ENCODE measurements around the gene NT5C3B.
"Not testable (repeated sequence)": the region's sequence is repeated elsewhere in the genome, so short reads cannot be mapped to it uniquely, and the experiment has no call there.

Gene NT5C3B

DNA sequence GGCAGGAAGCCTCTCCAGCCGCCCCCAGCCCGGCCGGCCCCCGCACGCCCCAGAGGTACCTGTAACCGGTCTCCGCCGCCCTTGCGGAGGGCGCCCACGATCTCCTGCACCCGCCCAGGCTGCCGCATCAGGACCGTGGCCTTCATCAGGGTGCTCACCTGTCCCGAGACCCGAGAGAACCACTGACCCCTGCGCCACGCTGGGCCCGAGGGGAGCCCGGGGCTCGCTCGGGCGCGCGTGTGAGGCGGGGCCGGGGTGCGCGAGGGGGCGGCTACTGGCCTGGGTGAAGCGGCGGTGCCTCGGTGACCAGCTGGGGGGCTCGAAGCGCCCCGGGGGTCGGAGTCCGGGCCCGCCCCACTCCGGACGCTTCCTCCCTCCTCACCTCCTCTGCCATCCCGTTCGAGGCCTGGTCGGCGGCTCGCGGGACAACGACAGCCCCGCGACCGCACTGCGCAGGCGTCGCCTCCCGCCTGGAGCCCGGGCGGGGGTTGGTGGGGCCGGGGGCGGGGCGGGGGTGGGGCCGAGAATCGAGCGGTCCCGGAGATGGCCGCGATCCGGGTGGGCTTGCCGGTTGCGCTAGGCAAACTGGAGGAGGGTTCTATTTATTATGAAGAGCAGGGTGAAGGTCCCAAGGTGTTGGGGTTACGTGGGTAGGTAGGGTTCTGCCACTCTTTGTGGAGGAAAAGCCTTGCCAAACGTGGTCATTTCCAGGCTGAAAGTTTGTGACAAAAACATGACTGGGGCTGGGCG lies at the start of gene NT5C3B:
Gene NT5C3B (minus strand): TSS at position 433 of the 750 bp plus-strand sequence. CDS start 39 bp downstream, at position 394.
- intact Hi-C loops (cut with micrococcal nuclease): no loop called here
- H3K36me3 Mint-ChIP-seq (ENCODE audit: low read depth): no peaks in the 10 kb centered on the region
- H3K27me3 Mint-ChIP-seq: peaks cover 35% of the 10 kb centered on the region
- H3K4me1 Mint-ChIP-seq (ENCODE audit: low read depth): peaks cover 7% of the 10 kb centered on the region
- H3K9me3 Mint-ChIP-seq: no peaks in the 10 kb centered on the region
- peak within 1 kb of the TSS; percentile 76 for H3K4me3 Mint-ChIP-seq
- peak within 1 kb of the TSS; percentile 22 for H3K27ac Mint-ChIP-seq

- intact Hi-C loops (cut with micrococcal nuclease): no loop called here
- no peaks in the 10 kb centered on the region for H3K9me3 Mint-ChIP-seq
- H3K4me3 Mint-ChIP-seq: no peak overlapping the region
- peaks cover 93% of the 10 kb centered on the region for H3K36me3 Mint-ChIP-seq (ENCODE audit: low read depth)
- no peaks in the 10 kb centered on the region for H3K27me3 Mint-ChIP-seq
- no peak overlapping the region for H3K27ac Mint-ChIP-seq
- peaks cover 23% of the 10 kb centered on the region for H3K4me1 Mint-ChIP-seq (ENCODE audit: low read depth)
These were observed 49.7 kb upstream of the NT5C3B start for GRCh38 chr17:41885733-41886132.

DNA sequence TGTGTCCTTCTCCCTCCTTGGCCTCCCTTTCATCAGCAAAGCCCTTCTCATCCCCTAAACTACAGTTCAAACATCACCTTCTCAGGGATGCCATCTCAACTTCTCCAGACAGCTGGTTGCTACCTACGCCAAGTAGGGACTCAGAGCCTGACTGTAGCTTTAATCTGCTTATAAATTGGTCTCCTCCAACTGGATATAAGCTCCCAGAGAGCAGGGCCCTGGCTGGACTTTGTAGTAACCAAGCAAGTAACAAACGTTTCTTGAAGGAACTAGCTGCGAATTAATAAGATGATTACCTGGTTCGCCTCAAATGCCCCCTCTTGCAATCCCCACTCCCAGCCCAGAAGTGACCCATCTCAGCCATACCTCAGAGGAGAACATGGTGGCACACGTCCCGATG lies 46.7 kb upstream of the NT5C3B start:
- Mint-ChIP-seq H3K4me3 (no peak overlapping the region), H3K9me3 (no peaks in the 10 kb centered on the region), H3K27me3 (no peaks in the 10 kb centered on the region), H3K4me1 (ENCODE audit: low read depth) (peaks cover 12% of the 10 kb centered on the region), H3K36me3 (ENCODE audit: low read depth) (peaks cover 100% of the 10 kb centered on the region), H3K27ac (no peak overlapping the region)
- intact Hi-C loops (cut with micrococcal nuclease): no loop called here

GRCh38 chr17:41880130-41880529 lies 44.1 kb upstream of the NT5C3B start:
- Mint-ChIP-seq H3K4me3 (no peak overlapping the region), H3K9me3 (no peaks in the 10 kb centered on the region), H3K36me3 (ENCODE audit: low read depth) (peaks cover 100% of the 10 kb centered on the region), H3K4me1 (ENCODE audit: low read depth) (peaks cover 12% of the 10 kb centered on the region), H3K27me3 (no peaks in the 10 kb centered on the region), H3K27ac (no peak overlapping the region)
- intact Hi-C loops (cut with micrococcal nuclease): no loop called here

DNA sequence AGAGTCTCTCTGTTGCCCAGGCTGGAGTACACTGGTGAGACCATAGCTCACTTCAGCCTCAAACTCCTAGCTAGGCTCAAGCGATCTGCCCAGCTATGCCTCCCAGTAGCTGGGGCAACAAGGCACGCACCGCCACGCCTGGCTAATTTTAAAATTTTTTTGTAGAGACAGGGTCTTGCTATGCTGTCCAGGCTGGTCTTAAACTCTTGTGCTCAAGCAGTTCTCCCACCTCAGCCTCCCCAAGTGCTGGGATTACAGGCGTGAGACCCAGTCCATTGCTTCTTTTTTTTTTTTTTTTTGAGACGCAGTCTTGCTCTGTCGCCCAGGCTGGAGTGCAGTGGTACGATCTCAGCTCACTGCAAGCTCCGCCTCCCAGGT lies 38.2 kb upstream of the NT5C3B start:
- H3K9me3 Mint-ChIP-seq; H3K4me3 Mint-ChIP-seq; H3K4me1 Mint-ChIP-seq (ENCODE audit: low read depth); H3K27me3 Mint-ChIP-seq; H3K27ac Mint-ChIP-seq; intact Hi-C loops (cut with micrococcal nuclease): not testable (repeated sequence)
- peaks cover 100% of the 10 kb centered on the region for H3K36me3 Mint-ChIP-seq (ENCODE audit: low read depth)

- peaks cover 100% of the 10 kb centered on the region for H3K36me3 Mint-ChIP-seq (ENCODE audit: low read depth)
- intact Hi-C loops (cut with micrococcal nuclease): no loop called here
- no peaks in the 10 kb centered on the region for H3K4me1 Mint-ChIP-seq (ENCODE audit: low read depth)
- H3K27ac Mint-ChIP-seq: no peak overlapping the region
- no peak overlapping the region for H3K4me3 Mint-ChIP-seq
- no peaks in the 10 kb centered on the region for H3K9me3 Mint-ChIP-seq
- H3K27me3 Mint-ChIP-seq: no peaks in the 10 kb centered on the region
These were observed 37.7 kb upstream of the NT5C3B start for GRCh38 chr17:41873559-41874292.

- Mint-ChIP-seq H3K4me3 (no peak overlapping the region), H3K36me3 (ENCODE audit: low read depth) (peaks cover 100% of the 10 kb centered on the region), H3K4me1 (ENCODE audit: low read depth) (no peaks in the 10 kb centered on the region), H3K9me3 (no peaks in the 10 kb centered on the region), H3K27ac (no peak overlapping the region), H3K27me3 (no peaks in the 10 kb centered on the region)
- intact Hi-C loops (cut with micrococcal nuclease): no loop called here
These were observed 35.8 kb upstream of the NT5C3B start for GRCh38 chr17:41871789-41872188.

DNA sequence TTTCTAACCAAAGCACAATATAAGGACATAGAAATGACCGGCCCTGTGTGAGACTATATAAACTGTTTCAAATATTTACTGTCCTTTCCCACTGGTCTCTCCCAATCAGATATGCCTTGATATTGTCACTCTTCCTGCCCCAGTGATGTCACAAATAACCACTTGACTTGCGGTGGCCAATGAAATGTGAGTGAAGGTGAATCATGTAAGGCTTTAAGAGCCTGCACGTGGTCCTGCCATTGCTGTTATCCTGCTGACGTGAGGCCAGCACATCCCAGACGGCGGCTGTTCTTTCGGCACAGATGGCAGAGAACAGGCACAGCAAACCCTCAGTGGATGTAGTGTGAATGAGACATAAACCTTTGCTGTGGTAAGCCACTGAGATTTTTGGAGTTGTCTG lies 34.6 kb upstream of the NT5C3B start:
- H3K27ac Mint-ChIP-seq: no peak overlapping the region
- H3K4me3 Mint-ChIP-seq: no peak overlapping the region
- no peaks in the 10 kb centered on the region for H3K4me1 Mint-ChIP-seq (ENCODE audit: low read depth)
- intact Hi-C loops (cut with micrococcal nuclease): no loop called here
- no peaks in the 10 kb centered on the region for H3K9me3 Mint-ChIP-seq
- H3K27me3 Mint-ChIP-seq: no peaks in the 10 kb centered on the region
- peaks cover 94% of the 10 kb centered on the region for H3K36me3 Mint-ChIP-seq (ENCODE audit: low read depth)

- H3K27ac Mint-ChIP-seq: no peak overlapping the region
- no peaks in the 10 kb centered on the region for H3K27me3 Mint-ChIP-seq
- peaks cover 88% of the 10 kb centered on the region for H3K36me3 Mint-ChIP-seq (ENCODE audit: low read depth)
- intact Hi-C loops (cut with micrococcal nuclease): no loop called here
- H3K4me1 Mint-ChIP-seq (ENCODE audit: low read depth): no peaks in the 10 kb centered on the region
- no peak overlapping the region for H3K4me3 Mint-ChIP-seq
- no peaks in the 10 kb centered on the region for H3K9me3 Mint-ChIP-seq
These were observed 34.1 kb upstream of the NT5C3B start for GRCh38 chr17:41870097-41870496.

DNA sequence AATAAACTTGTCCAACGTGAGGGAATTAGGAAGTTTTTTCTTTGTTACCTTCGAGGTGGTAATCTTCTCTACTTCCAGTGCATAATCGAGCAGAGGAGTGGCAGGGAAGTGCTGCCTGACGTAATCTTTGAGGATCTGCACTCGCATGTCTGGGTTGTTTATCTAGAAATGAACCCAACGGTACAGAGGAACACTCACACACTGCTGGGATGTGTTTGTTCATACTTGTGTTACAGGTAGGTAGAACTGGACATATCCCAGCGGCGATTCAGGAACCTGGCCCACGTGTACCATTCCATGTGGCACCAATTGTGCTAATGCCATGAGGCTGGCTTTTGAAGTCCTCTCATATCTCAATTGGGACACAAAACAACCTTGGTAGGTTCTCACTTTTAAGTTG lies 33.4 kb upstream of the NT5C3B start:
- peaks cover 82% of the 10 kb centered on the region for H3K36me3 Mint-ChIP-seq (ENCODE audit: low read depth)
- H3K4me3 Mint-ChIP-seq: no peak overlapping the region
- no peak overlapping the region for H3K27ac Mint-ChIP-seq

DNA sequence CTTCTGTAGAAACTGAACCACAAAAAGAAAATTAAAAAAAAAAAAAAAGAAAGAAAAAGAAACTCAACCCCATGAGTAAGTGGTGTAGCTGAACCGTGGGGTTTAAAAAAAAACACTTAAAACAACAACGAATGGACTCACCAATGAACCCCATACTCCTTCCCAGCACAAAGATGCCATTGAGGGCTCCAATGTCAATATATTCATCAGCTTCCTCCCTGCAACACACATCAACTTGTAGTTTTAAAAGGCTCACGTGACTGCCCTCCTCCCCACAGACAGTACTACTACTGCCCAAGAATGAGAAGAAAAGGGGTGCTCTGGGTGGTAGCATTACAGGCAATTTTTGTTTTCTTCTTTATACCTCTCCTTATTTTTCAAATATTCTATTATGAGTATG lies 32.5 kb upstream of the NT5C3B start:
- H3K4me3 Mint-ChIP-seq: no peak overlapping the region
- peaks cover 73% of the 10 kb centered on the region for H3K36me3 Mint-ChIP-seq (ENCODE audit: low read depth)
- H3K27ac Mint-ChIP-seq: no peak overlapping the region
- no peaks in the 10 kb centered on the region for H3K27me3 Mint-ChIP-seq
- intact Hi-C loops (cut with micrococcal nuclease): loop anchor here (10.0 kb wide), 1 partner anchor 134 kb away; the partner anchor contains the start of gene HAP1
- H3K4me1 Mint-ChIP-seq (ENCODE audit: low read depth): no peaks in the 10 kb centered on the region
- H3K9me3 Mint-ChIP-seq: no peaks in the 10 kb centered on the region

More for the DNA sequence above, 33.4 kb upstream of the NT5C3B start:
- intact Hi-C loops (cut with micrococcal nuclease): loop anchor here (10.0 kb wide), 1 partner anchor 135 kb away; the partner anchor contains the start of gene HAP1
- Mint-ChIP-seq H3K27me3 (no peaks in the 10 kb centered on the region), H3K9me3 (no peaks in the 10 kb centered on the region), H3K4me1 (ENCODE audit: low read depth) (no peaks in the 10 kb centered on the region)

DNA sequence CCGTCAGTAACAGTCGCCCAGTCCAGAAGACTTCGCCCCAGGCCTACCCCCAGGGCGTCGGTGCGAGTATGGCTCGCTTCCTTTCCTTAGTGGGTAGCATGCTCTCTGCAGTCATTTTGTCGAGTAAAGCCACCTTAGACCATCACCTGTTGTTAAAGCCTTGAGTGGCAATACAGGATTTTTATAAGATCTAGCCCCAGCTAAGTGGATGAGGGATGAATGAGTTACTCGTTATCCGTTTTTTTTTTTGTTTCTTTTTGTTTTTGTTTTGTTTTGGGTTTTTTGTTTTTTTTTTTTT lies 29.5 kb upstream of the NT5C3B start:
- Mint-ChIP-seq H3K27me3 (no peaks in the 10 kb centered on the region), H3K27ac (no peak overlapping the region), H3K4me3 (no peak overlapping the region), H3K36me3 (ENCODE audit: low read depth) (peaks cover 43% of the 10 kb centered on the region), H3K4me1 (ENCODE audit: low read depth) (peaks cover 14% of the 10 kb centered on the region), H3K9me3 (no peaks in the 10 kb centered on the region)
- intact Hi-C loops (cut with micrococcal nuclease): loop anchor here (10.0 kb wide), 1 partner anchor 131 kb away; the partner anchor contains the start of gene HAP1

DNA sequence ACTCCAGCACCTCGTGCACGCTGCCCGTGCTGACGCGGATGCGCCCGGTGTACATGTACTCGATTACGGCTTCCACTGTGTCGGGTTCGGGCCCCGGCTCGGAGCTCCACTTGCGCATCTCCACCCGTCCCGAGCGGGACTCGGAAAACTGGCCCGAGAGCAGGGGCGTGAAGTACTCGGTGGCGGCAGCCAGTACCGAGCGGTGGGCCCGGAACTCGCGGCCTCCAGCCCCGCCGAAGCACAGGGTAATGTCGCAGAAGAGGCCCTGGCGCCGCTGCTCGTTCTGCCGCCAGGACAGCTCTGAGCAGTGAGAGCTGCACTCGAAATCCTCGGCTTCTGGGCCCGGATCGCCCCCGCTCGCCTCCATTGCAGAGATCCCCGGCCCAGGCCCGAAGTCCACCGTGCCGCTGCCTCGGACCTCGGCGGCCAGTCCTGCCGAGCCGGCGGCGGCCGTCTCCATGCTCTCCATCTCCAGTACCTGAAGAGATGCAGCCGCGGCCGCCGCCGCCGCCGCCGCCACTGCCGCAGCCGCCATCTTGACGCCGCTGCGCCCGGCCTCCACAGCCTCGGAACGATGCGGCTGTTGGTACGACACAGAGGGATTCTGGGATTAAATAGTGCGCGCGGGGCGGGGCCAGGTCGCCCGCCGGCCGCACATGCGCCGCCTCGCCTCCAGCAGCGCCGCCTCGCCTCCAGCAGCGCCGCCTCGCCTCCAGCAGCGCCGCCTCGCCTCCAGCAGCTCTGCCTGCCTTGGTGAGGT lies 29.0 kb upstream of the NT5C3B start, which contains the start of gene KLHL11:
Gene KLHL11 (minus strand): TSS at position 588 of the 760 bp plus-strand sequence. CDS start 53 bp downstream, at position 535.
- Mint-ChIP-seq H3K27ac (no peak within 1 kb of the TSS), H3K27me3 (no peaks in the 10 kb centered on the region), H3K4me1 (ENCODE audit: low read depth) (peaks cover 17% of the 10 kb centered on the region), H3K4me3 (no peak within 1 kb of the TSS), H3K9me3 (no peaks in the 10 kb centered on the region), H3K36me3 (ENCODE audit: low read depth) (peaks cover 38% of the 10 kb centered on the region)
- intact Hi-C loops (cut with micrococcal nuclease): loop anchor here (10.0 kb wide), 1 partner anchor 130 kb away; the partner anchor contains the start of gene HAP1

- peaks cover 17% of the 10 kb centered on the region for H3K4me1 Mint-ChIP-seq (ENCODE audit: low read depth)
- H3K4me3 Mint-ChIP-seq: no peak overlapping the region
- H3K36me3 Mint-ChIP-seq (ENCODE audit: low read depth): peaks cover 32% of the 10 kb centered on the region
- intact Hi-C loops (cut with micrococcal nuclease): loop anchor here (10.0 kb wide), 1 partner anchor 130 kb away; the partner anchor contains the start of gene HAP1
- no peak overlapping the region for H3K27ac Mint-ChIP-seq
- H3K9me3 Mint-ChIP-seq: no peaks in the 10 kb centered on the region
- no peaks in the 10 kb centered on the region for H3K27me3 Mint-ChIP-seq
These were observed 28.4 kb upstream of the NT5C3B start for GRCh38 chr17:41864498-41864835.
